ENCODE results near the gene RASGRP3.

- TF ChIP-seq RAD21 (IDR thresholded peaks at IDR 0.05; ENCODE audit: low read depth) (no peak), CTCF (IDR thresholded peaks at IDR 0.05 in 2 of 3, conservative IDR thresholded peaks at IDR 0.05 in 1 of 3; ENCODE audit: borderline replicate concordance in 1 of 3, insufficient read depth in 1 of 3, low read depth in 2 of 3, low read length in 2 of 3) (no peak), POLR2A (IDR thresholded peaks at IDR 0.05; ENCODE audit: borderline replicate concordance, extremely low read depth, insufficient read depth, insufficient read length) (no peak), ZNF274 (IDR thresholded peaks at IDR 0.05; ENCODE audit: low read depth, low read length) (no peak), POLR2AphosphoS5 (IDR thresholded peaks at IDR 0.05; ENCODE audit: low read depth, low read length) (no peak), ZBTB33 (IDR thresholded peaks at IDR 0.05; ENCODE audit: extremely low read depth, insufficient replicate concordance, low read length) (no peak), ZFX (IDR thresholded peaks at IDR 0.05) (no peak), CBX3 (IDR thresholded peaks at IDR 0.05; ENCODE audit: low read depth) (no peak), EZH2phosphoT487 (IDR thresholded peaks at IDR 0.05; ENCODE audit: borderline replicate concordance) (no peak), REST (IDR thresholded peaks at IDR 0.05; ENCODE audit: low read depth) (no peak), EZH2 (IDR thresholded peaks at IDR 0.05) (no peak), SIN3A (IDR thresholded peaks at IDR 0.05; ENCODE audit: low read depth) (no peak)
These were observed 23.9 kb upstream of the RASGRP3 start for GRCh38 chr2:33452545-33452944.

Measured in HCT116 (cell line).